Measurements from ENCODE around the gene ARPC4. TPM values are rescaled to one million over a fixed set of nuclear protein-coding genes. Genes with fewer than 3 reads are reported as not detected.
A peak's percentile ranks its signal among the peaks of the same experiment; 100 is the strongest.
"Not testable (repeated sequence)": the region's sequence is repeated elsewhere in the genome, so short reads cannot be mapped to it uniquely, and the experiment has no call there.

Gene ARPC4
- total and polyA plus RNA-seq, 7 experiments from 2014 or later = 128 to 273 (median 183) TPM

- DNase-seq = no peak
- ChIA-PET POLR2A (interaction anchor here (2.0 kb wide), 1 partner anchor 25 kb away, joined by 7 read pairs; the partner anchor contains the start of genes ARPC4 and TADA3), CTCF (no interaction called here)
- Histone ChIP-seq H3K27ac (ENCODE audit: low read depth, low read length) (no peak overlapping the region), H3K27me3 (ENCODE audit: control insufficient read depth in 2 of 2, insufficient read depth in 2 of 2, low read length in 2 of 2) (no peaks in the 10 kb centered on the region), H3K36me3 (ENCODE audit: control insufficient read depth in 2 of 3, insufficient read depth in 3 of 3, low read length in 3 of 3) (no peaks in the 10 kb centered on the region), H3K4me3 (ENCODE audit: low read length) (no peak overlapping the region), H3K4me1 (ENCODE audit: control insufficient read depth in 2 of 2, insufficient read depth in 2 of 2, low read length in 2 of 2) (peaks cover 8 to 13% of the 10 kb centered on the region in 2 donors), H3K9me3 (ENCODE audit: control insufficient read depth in 2 of 3, low read length in 3 of 3) (no peaks in the 10 kb centered on the region)
- peak overlapping the region in 3 of 9 donors; percentile 36 to 87 (median 54) for H3K27ac Mint-ChIP-seq
- ATAC-seq = no peak
- intact Hi-C loops (cut with micrococcal nuclease) = no loop called here
- peaks cover 0 to 3% (median 0%) of the 10 kb centered on the region in 5 donors for H3K27me3 Mint-ChIP-seq
- H3K9me3 Mint-ChIP-seq = no peaks in the 10 kb centered on the region
- peaks cover 13 to 45% (median 24%) of the 10 kb centered on the region in 7 donors for H3K4me1 Mint-ChIP-seq
- peaks cover 0 to 14% (median 0%) of the 10 kb centered on the region in 5 donors for H3K36me3 Mint-ChIP-seq
- H3K4me3 Mint-ChIP-seq = peak overlapping the region in 2 of 10 donors; percentile 67 to 85
These were observed 24.6 kb upstream of the ARPC4 start for GRCh38 chr3:9768141-9768775.

GRCh38 chr3:9769012-9769411 lies 23.9 kb upstream of the ARPC4 start:
- Histone ChIP-seq H3K27ac (ENCODE audit: low read depth, low read length) (no peak overlapping the region), H3K4me1 (ENCODE audit: control insufficient read depth in 2 of 2, insufficient read depth in 2 of 2, low read length in 2 of 2) (peaks cover 8 to 13% of the 10 kb centered on the region in 2 donors), H3K36me3 (ENCODE audit: control insufficient read depth in 2 of 3, insufficient read depth in 3 of 3, low read length in 3 of 3) (no peaks in the 10 kb centered on the region), H3K4me3 (ENCODE audit: low read length) (no peak overlapping the region), H3K9me3 (ENCODE audit: control insufficient read depth in 2 of 3, low read length in 3 of 3) (no peaks in the 10 kb centered on the region), H3K27me3 (ENCODE audit: control insufficient read depth in 2 of 2, insufficient read depth in 2 of 2, low read length in 2 of 2) (no peaks in the 10 kb centered on the region)
- H3K9me3 Mint-ChIP-seq = no peaks in the 10 kb centered on the region
- ChIA-PET POLR2A (interaction anchor here (0.7 to 2.0 kb wide), 5 partner anchors 12 to 26 kb away, joined by 3 to 7 read pairs (median 3); partner anchors contain the start of genes ARPC4 and TADA3), CTCF (no interaction called here)
- H3K4me1 Mint-ChIP-seq = peaks cover 13 to 45% (median 24%) of the 10 kb centered on the region in 7 donors
- H3K36me3 Mint-ChIP-seq = peaks cover 0 to 14% (median 0%) of the 10 kb centered on the region in 5 donors
- H3K27me3 Mint-ChIP-seq = peaks cover 0 to 3% (median 0%) of the 10 kb centered on the region in 5 donors
- H3K27ac Mint-ChIP-seq = peak overlapping the region; percentile 24 to 87 (median 57)
- no peak for DNase-seq
- peak overlapping the region; percentile 12 to 85 (median 68) for H3K4me3 Mint-ChIP-seq
- ATAC-seq = no peak
- intact Hi-C loops (cut with micrococcal nuclease) = loop anchor here (1.0 kb wide), 3 partner anchors 10 to 23 kb away; partner anchors contain the start of gene TADA3 (in 1 of the 2)

- H3K4me3 ChIP-seq (ENCODE audit: low read length) = peak within 1 kb of the TSS; percentile 49
- DNase-seq (peak in 8 of 9 donors; percentile 31 to 82 (median 49)), ATAC-seq (peak; percentile 90)
- Mint-ChIP-seq H3K36me3 (peaks cover 0 to 14% (median 0%) of the 10 kb centered on the region in 5 donors), H3K4me3 (peak within 1 kb of the TSS; percentile 34 to 87 (median 68)), H3K4me1 (peaks cover 13 to 45% (median 24%) of the 10 kb centered on the region in 7 donors), H3K27me3 (peaks cover 0 to 3% (median 0%) of the 10 kb centered on the region in 5 donors), H3K27ac (peak within 1 kb of the TSS; percentile 24 to 87 (median 57)), H3K9me3 (no peaks in the 10 kb centered on the region)
- H3K4me1 ChIP-seq (ENCODE audit: control insufficient read depth in 2 of 2, insufficient read depth in 2 of 2, low read length in 2 of 2) = peaks cover 8 to 13% of the 10 kb centered on the region in 2 donors
- ChIA-PET CTCF (interaction anchor here (0.5 kb wide), 1 partner anchor 284 kb away, joined by 4 read pairs; no protein-coding TSS in a partner anchor), POLR2A (interaction anchor here (0.7 to 2.0 kb wide), 8 partner anchors 11 to 164 kb away, joined by 3 to 7 read pairs (median 3); partner anchors contain the start of genes ARPC4, CRELD1, MTMR14 and TADA3)
- intact Hi-C loops (cut with micrococcal nuclease) = loop anchor here (1.0 kb wide), 4 partner anchors 10 to 38 kb away; partner anchors contain the start of genes BRPF1 (in 1 of the 2) and TADA3 (in 1 of the 2)
- no peaks in the 10 kb centered on the region for H3K36me3 ChIP-seq (ENCODE audit: control insufficient read depth in 2 of 3, insufficient read depth in 3 of 3, low read length in 3 of 3)
- no peaks in the 10 kb centered on the region for H3K27me3 ChIP-seq (ENCODE audit: control insufficient read depth in 2 of 2, insufficient read depth in 2 of 2, low read length in 2 of 2)
- peak within 1 kb of the TSS; percentile 43 for H3K27ac ChIP-seq (ENCODE audit: low read depth, low read length)
- H3K9me3 ChIP-seq (ENCODE audit: control insufficient read depth in 2 of 3, low read length in 3 of 3) = no peaks in the 10 kb centered on the region
These were observed 23.2 kb upstream of the ARPC4 start, which contains the start of gene CAMK1 for GRCh38 chr3:9769426-9770275. TSS of gene CAMK1 (minus strand) at chr3:9769947. CDS start at chr3:9767749, 2,198 bp downstream.

GRCh38 chr3:9770276-9770812 lies 22.5 kb upstream of the ARPC4 start:
- POLR2A ChIA-PET = interaction anchor here (0.5 to 2.0 kb wide), 6 partner anchors 10 to 163 kb away, joined by 3 to 7 read pairs (median 3); partner anchors contain the start of genes ARPC4, CRELD1, MTMR14 and TADA3
- no peaks in the 10 kb centered on the region for H3K9me3 Mint-ChIP-seq
- no peaks in the 10 kb centered on the region for H3K27me3 ChIP-seq (ENCODE audit: control insufficient read depth in 2 of 2, insufficient read depth in 2 of 2, low read length in 2 of 2)
- CTCF ChIA-PET = interaction anchor here (0.5 kb wide), 1 partner anchor 283 kb away, joined by 4 read pairs; no protein-coding TSS in a partner anchor
- H3K9me3 ChIP-seq (ENCODE audit: control insufficient read depth in 2 of 3, low read length in 3 of 3) = no peaks in the 10 kb centered on the region
- intact Hi-C loops (cut with micrococcal nuclease) = loop anchor here in 1 of 2 donors (1.0 kb wide), 1 partner anchor 39 kb away; the partner anchor contains the start of gene BRPF1
- H3K4me3 Mint-ChIP-seq = peak overlapping the region; percentile 23 to 87 (median 65)
- H3K4me1 ChIP-seq (ENCODE audit: control insufficient read depth in 2 of 2, insufficient read depth in 2 of 2, low read length in 2 of 2) = peaks cover 8 to 13% of the 10 kb centered on the region in 2 donors
- H3K36me3 Mint-ChIP-seq = peaks cover 0 to 11% (median 0%) of the 10 kb centered on the region in 5 donors
- H3K27me3 Mint-ChIP-seq = peaks cover 0 to 3% (median 0%) of the 10 kb centered on the region in 5 donors
- DNase-seq (no peak), ATAC-seq (no peak)
- H3K27ac Mint-ChIP-seq = peak overlapping the region in 4 of 9 donors; percentile 37 to 78 (median 46)
- no peak overlapping the region for H3K27ac ChIP-seq (ENCODE audit: low read depth, low read length)
- H3K36me3 ChIP-seq (ENCODE audit: control insufficient read depth in 2 of 3, insufficient read depth in 3 of 3, low read length in 3 of 3) = no peaks in the 10 kb centered on the region
- peaks cover 13 to 45% (median 25%) of the 10 kb centered on the region in 7 donors for H3K4me1 Mint-ChIP-seq
- peak overlapping the region; percentile 49 for H3K4me3 ChIP-seq (ENCODE audit: low read length)

GRCh38 chr3:9771007-9771406 lies 21.9 kb upstream of the ARPC4 start:
- peak overlapping the region in 6 of 9 donors; percentile 33 to 78 (median 46) for H3K27ac Mint-ChIP-seq
- CTCF ChIA-PET = not testable (repeated sequence)

More at GRCh38 chr3:9771007-9771406, 21.9 kb upstream of the ARPC4 start:
- ATAC-seq; H3K36me3 ChIP-seq (ENCODE audit: control insufficient read depth in 2 of 3, insufficient read depth in 3 of 3, low read length in 3 of 3); H3K27me3 ChIP-seq (ENCODE audit: control insufficient read depth in 2 of 2, insufficient read depth in 2 of 2, low read length in 2 of 2); H3K27me3 Mint-ChIP-seq; DNase-seq; H3K4me3 ChIP-seq (ENCODE audit: low read length); intact Hi-C loops (cut with micrococcal nuclease); H3K27ac ChIP-seq (ENCODE audit: low read depth, low read length); H3K9me3 ChIP-seq (ENCODE audit: control insufficient read depth in 2 of 3, low read length in 3 of 3); H3K9me3 Mint-ChIP-seq: not testable (repeated sequence)
- Mint-ChIP-seq H3K36me3 (peaks cover 0 to 11% (median 0%) of the 10 kb centered on the region in 5 donors), H3K4me3 (peak overlapping the region in 9 of 10 donors; percentile 19 to 87 (median 66)), H3K4me1 (peaks cover 13 to 46% (median 26%) of the 10 kb centered on the region in 7 donors)
- peaks cover 8 to 13% of the 10 kb centered on the region in 2 donors for H3K4me1 ChIP-seq (ENCODE audit: control insufficient read depth in 2 of 2, insufficient read depth in 2 of 2, low read length in 2 of 2)
- POLR2A ChIA-PET = interaction anchor here (0.5 to 1.3 kb wide), 4 partner anchors 20 to 225 kb away, joined by 3 read pairs; no protein-coding TSS in a partner anchor
